A549 (cell line): Measurements from ENCODE around the gene NCBP3. TPM values are rescaled to one million over a fixed set of nuclear protein-coding genes. Genes with fewer than 3 reads are reported as not detected.

Experiments used
- ATAC-seq, 2 experiments: fragments of 200-7000 bp in 1 of 2; fragments of >200 bp in 1 of 2; cut with Nextera tagmentation in 1 of 2; cut with Tn5 transposase in 1 of 2; 3 replicates each; pipeline versions ENCODE4 v1.8.0 to v1.9.1; 2018 to 2020; ENCODE audit warnings: mild to moderate bottlenecking in 1 of 2, moderate library complexity in 1 of 2
- CTCF ChIA-PET: fragments of 300-600 bp; sonication (Branson Sonifier 250); formaldehyde crosslinking; extraction: SDS; loops from one replicate; lab custom pipeline; 2021; ENCODE audit warnings: antibody characterized with exemption, inconsistent platforms; lab: Yijun Ruan, JAX
- POLR2A ChIA-PET: fragments of 350-600 bp; formaldehyde crosslinking; extraction: SDS; loops from one replicate; lab custom pipeline; 2021; ENCODE audit warnings: antibody characterized with exemption, inconsistent platforms; lab: Yijun Ruan, JAX
- DNase-seq, 2 experiments: peaks; one replicate each; pipeline versions ENCODE4 v3.0.0 to v3.0.0-alpha.2; 2011 to 2016; ENCODE audit warnings: low read depth in 1 of 2, low spot score in 1 of 2
- FAIRE-seq: peaks from 2 replicates; lab custom pipeline; 2011; peaks lifted over from hg19 to GRCh38; lab: Jason Lieb, UNC
- H3K27ac ChIP-seq, 2 experiments: fragments of >200 bp; sonication (Bioruptor Twin); formaldehyde crosslinking; 3 replicates each; pipeline ENCODE4 v1.5.1; 2016 to 2017
- H3K4me1 ChIP-seq: fragments of >200 bp; sonication (Bioruptor Twin); formaldehyde crosslinking; 3 replicates; pipeline ENCODE4 v1.6.1; 2016
- H3K4me2 ChIP-seq: fragments of >200 bp; sonication (Bioruptor Twin); formaldehyde crosslinking; 3 replicates; pipeline ENCODE4 v1.6.1; 2016
- H3K4me3 ChIP-seq: fragments of >200 bp; sonication (Bioruptor Twin); formaldehyde crosslinking; 3 replicates; pipeline ENCODE4 v1.5.1; 2016
- H3K9me3 ChIP-seq: fragments of >200 bp; sonication (Bioruptor Twin); formaldehyde crosslinking; 3 replicates; pipeline ENCODE4 v1.6.1; 2016
- ATOH8 ChIP-seq: fragments of 250-450 bp; sonication (Bioruptor Pico); IDR thresholded peaks from 2 replicates; pipeline ENCODE4 v1.5.0; 2020; ENCODE audit warnings: low read depth, mild to moderate bottlenecking, moderate library complexity
- CBX2 ChIP-seq: fragments of 200-600 bp; sonication (generic); IDR thresholded peaks from 2 replicates; pipeline ENCODE4 v1.6.1; 2016; ENCODE audit warnings: low read depth, mild to moderate bottlenecking, borderline replicate concordance
- CBX8 ChIP-seq: fragments of 200-600 bp; sonication (generic); IDR thresholded peaks from 2 replicates; pipeline ENCODE4 v1.6.1; 2016
- CEBPB ChIP-seq, 2 experiments: fragments of >200 bp in 1 of 2; sonication (Bioruptor Twin) in 1 of 2; formaldehyde crosslinking in 1 of 2; IDR thresholded peaks; 2 replicates each; pipeline ENCODE4 v1.6.1; 2012 to 2016
- CHD4 ChIP-seq: fragments of 200-600 bp; sonication (generic); IDR thresholded peaks from 2 replicates; pipeline ENCODE4 v1.6.1; 2016; ENCODE audit warnings: antibody characterized with exemption, mild to moderate bottlenecking, borderline replicate concordance
- CTCF ChIP-seq: fragments of >200 bp; sonication (Bioruptor Twin); formaldehyde crosslinking; IDR thresholded peaks from 3 replicates; pipeline ENCODE4 v1.5.1; 2016
- E2F6 ChIP-seq: IDR thresholded peaks from 2 replicates; pipeline ENCODE4 v1.6.1; 2012; ENCODE audit warnings: low read depth, borderline replicate concordance
- ELK1 ChIP-seq: fragments of 150-350 bp; IDR thresholded peaks from 2 replicates; pipeline ENCODE4 v1.6.1; 2014; ENCODE audit warnings: low read depth, mild to moderate bottlenecking, low read length
- EP300 ChIP-seq, 2 experiments: fragments of >200 bp; sonication (Bioruptor Twin); formaldehyde crosslinking; IDR thresholded peaks; 2 replicates in 1 of 2; 3 replicates in 1 of 2; pipeline ENCODE4 v1.6.1; 2016 to 2017
- GATA3 ChIP-seq: IDR thresholded peaks from 2 replicates; pipeline ENCODE4 v1.6.1; 2012; ENCODE audit warnings: borderline replicate concordance
- HDAC2 ChIP-seq: fragments of 200-600 bp; sonication (generic); IDR thresholded peaks from 2 replicates; pipeline ENCODE4 v1.6.1; 2016
- HEYL ChIP-seq: fragments of 250-450 bp; sonication (Bioruptor Pico); IDR thresholded peaks from 2 replicates; pipeline ENCODE4 v1.8.0; 2021; ENCODE audit warnings: mild to moderate bottlenecking, moderate library complexity
- HMGXB4 ChIP-seq: fragments of 250-450 bp; sonication (Bioruptor Pico); IDR thresholded peaks from 2 replicates; pipeline ENCODE4 v1.5.0; 2021; ENCODE audit warnings: mild to moderate bottlenecking, moderate library complexity, borderline replicate concordance
- HOXA7 ChIP-seq: fragments of 250-450 bp; sonication (Bioruptor Pico); IDR thresholded peaks from 2 replicates; pipeline ENCODE4 v1.5.0; 2020; ENCODE audit warnings: mild to moderate bottlenecking, moderate library complexity
- HOXB13 ChIP-seq: fragments of 250-450 bp; sonication (Bioruptor Pico); IDR thresholded peaks from 2 replicates; pipeline ENCODE4 v1.5.0; 2020; ENCODE audit warnings: low read depth, mild to moderate bottlenecking, moderate library complexity
- HOXB5 ChIP-seq: fragments of 250-450 bp; sonication (Bioruptor Pico); IDR thresholded peaks from 2 replicates; pipeline ENCODE4 v1.5.0; 2020; ENCODE audit warnings: mild to moderate bottlenecking, moderate library complexity
- JUN ChIP-seq, 2 experiments: fragments of >200 bp; sonication (Bioruptor Twin); formaldehyde crosslinking; IDR thresholded peaks; 2 replicates in 1 of 2; 3 replicates in 1 of 2; pipeline ENCODE4 v1.6.1; 2016 to 2017
- MYC ChIP-seq: IDR thresholded peaks from 2 replicates; pipeline ENCODE4 v1.6.1; 2012; ENCODE audit warnings: mild to moderate bottlenecking, inconsistent platforms, low read length, improper control_type of control experiment, borderline replicate concordance
- NFE2L2 ChIP-seq: fragments of 150-350 bp; conservative IDR thresholded peaks from 2 replicates; pipeline ENCODE4 v1.6.1; 2014; ENCODE audit warnings: low read length
- NPAS2 ChIP-seq: fragments of 250-450 bp; sonication (Bioruptor Pico); IDR thresholded peaks from 2 replicates; pipeline ENCODE4 v1.8.0; 2022; ENCODE audit warnings: mild to moderate bottlenecking, moderate library complexity, borderline replicate concordance
- NR3C1 ChIP-seq: fragments of >200 bp; sonication (Bioruptor Twin); formaldehyde crosslinking; IDR thresholded peaks from 3 replicates; pipeline ENCODE4 v1.6.1; 2017
- PBX3 ChIP-seq: IDR thresholded peaks from 2 replicates; pipeline ENCODE4 v1.6.1; 2012
- PHF8 ChIP-seq: fragments of 200-600 bp; sonication (generic); IDR thresholded peaks from 2 replicates; pipeline ENCODE4 v1.6.1; 2016; ENCODE audit warnings: low read depth, mild to moderate bottlenecking, antibody characterized with exemption, moderate library complexity, borderline replicate concordance
- RARB ChIP-seq: fragments of 250-450 bp; sonication (Bioruptor Pico); IDR thresholded peaks from 2 replicates; pipeline ENCODE4 v1.8.0; 2021; ENCODE audit warnings: mild to moderate bottlenecking, moderate library complexity
- RCOR1 ChIP-seq: fragments of 150-350 bp; IDR thresholded peaks from 2 replicates; pipeline ENCODE4 v1.6.1; 2014; ENCODE audit warnings: antibody characterized with exemption, low read length, low read depth
- RFX5 ChIP-seq: fragments of 450-650 bp; IDR thresholded peaks from 2 replicates; pipeline ENCODE4 v1.7.1; 2014; ENCODE audit warnings: antibody characterized with exemption, mild to moderate bottlenecking, moderate library complexity
- RNF2 ChIP-seq: fragments of 200-600 bp; sonication (generic); IDR thresholded peaks from 2 replicates; pipeline ENCODE4 v1.6.1; 2016; ENCODE audit warnings: low read depth, mild to moderate bottlenecking, antibody characterized with exemption, moderate library complexity, borderline replicate concordance
- SMC3 ChIP-seq: fragments of >200 bp; sonication (Bioruptor Twin); formaldehyde crosslinking; IDR thresholded peaks from 3 replicates; pipeline ENCODE4 v1.6.1; 2018; ENCODE audit warnings: inconsistent platforms
- TP53 ChIP-seq: fragments of 250-450 bp; sonication (Bioruptor Pico); IDR thresholded peaks from 2 replicates; pipeline ENCODE4 v1.5.0; 2021; ENCODE audit warnings: mild to moderate bottlenecking, moderate library complexity
- ZC3H11A ChIP-seq: fragments of 450-650 bp; IDR thresholded peaks from 2 replicates; pipeline ENCODE4 v1.6.1; 2014; ENCODE audit warnings: antibody characterized with exemption, mild to moderate bottlenecking
- ZNF302 ChIP-seq: fragments of 250-450 bp; sonication (Bioruptor Pico); IDR thresholded peaks from 2 replicates; pipeline ENCODE4 v1.9.0; 2021; ENCODE audit warnings: inconsistent platforms, mild to moderate bottlenecking, moderate library complexity
- WGBS: methylation state at CpG from one replicate; pipeline ENCODE4 v1.1.6; 2017; ENCODE audit errors: missing lambda C conversion rate; 5-methylcytosine and 5-hydroxymethylcytosine counted together
- polyA minus RNA-seq: library from RNA; depleted of rRNA, polyadenylated mRNA; stranded (reverse); fragments of >200 nt; gene quantifications from 2 replicates; pipeline ENCODE4 v1.2.3, GENCODE V29; 2011; rRNA and poly(A)+ RNA removed
- polyA plus RNA-seq, 4 experiments: library from polyadenylated mRNA; depleted of rRNA in 3 of 4; stranded (reverse); fragments of >200 nt; fragmentation: RNase III in 1 of 4; extraction: RNeasy Plus Mini Kit Qiagen cat#74134 plus additional on column Dnase treatment in 1 of 4; gene quantifications; 2 replicates in 3 of 4; 3 replicates in 1 of 4; pipeline ENCODE4 v1.2.3, GENCODE V29; 2011 to 2017

The NCBP3 gene
- polyA plus RNA-seq (2011; rRNA removed): 27.7 and 32.7 TPM in 2 replicates
- polyA plus RNA-seq (2012; cell fraction: cytosol; rRNA removed): 10.2 and 14.4 TPM in 2 replicates
- 10.1 and 19.4 TPM in 2 replicates for polyA plus RNA-seq (2012; cell fraction: nucleus; rRNA removed)
- polyA plus RNA-seq (2017; fragmentation: RNase III; extraction: RNeasy Plus Mini Kit Qiagen cat#74134 plus additional on column Dnase treatment): 36.2 to 37.0 TPM (median 36.6 TPM) in 3 replicates
- polyA minus RNA-seq: 14.9 and 17.6 TPM in 2 replicates

GRCh38 chr17:3845621-3846436, at the start of gene NCBP3:
Gene NCBP3 (minus strand): TSS chr17:3846246. CDS start chr17:3846223, 23 bp downstream.
- no peak for FAIRE-seq
- WGBS: 2% methylated on average over 19 of the region's 76 CpGs
- Histone ChIP-seq H3K4me3 (peak within 1 kb of the TSS; percentile 93), H3K27ac (peak within 1 kb of the TSS; percentile 96 to 97), H3K9me3 (no peaks in the 10 kb centered on the region), H3K4me2 (peak within 1 kb of the TSS; percentile 97), H3K4me1 (peaks cover 17% of the 10 kb centered on the region)
- ChIA-PET CTCF (interaction anchor here (0.6 to 11.3 kb wide), 47 partner anchors 8 to 665 kb away, joined by 3 to 224 read pairs (median 4); partner anchors contain the start of genes ATP2A3, HASPIN and P2RX1), POLR2A (interaction anchor here (0.6 to 1.8 kb wide), 13 partner anchors 12 to 297 kb away, joined by 3 to 10 read pairs (median 4); partner anchors contain the start of genes CAMKK1, CYB5D2 and HASPIN)
- DNase-seq: peak; percentile 97
- peak; percentile 92 to 98 for ATAC-seq
- TF ChIP-seq TP53 (CRISPR knock-in tag): no peak
- TF ChIP-seq ELK1: no peak
- TF ChIP-seq HOXB5: peak; percentile 76; the same call in 1 of the 2 replicates
- no peak for TF ChIP-seq HEYL (CRISPR knock-in tag)
- TF ChIP-seq ZNF302 (CRISPR knock-in tag): no peak
- TF ChIP-seq HOXB13 (CRISPR knock-in tag): no peak
- TF ChIP-seq ATOH8: 0 out of 2 replicates have a peak, but pooled peaks have one; percentile 3
- TF ChIP-seq JUN (IDR thresholded peaks at IDR 0.05): peak; percentile 92 to 99
- TF ChIP-seq RFX5: peak; percentile 47; the same call in 1 of the 2 replicates
- no peak for TF ChIP-seq NR3C1
- no peak for TF ChIP-seq E2F6
- TF ChIP-seq CHD4: no peak
- no peak for TF ChIP-seq RNF2
- TF ChIP-seq HOXA7 (CRISPR knock-in tag): no peak
- TF ChIP-seq PHF8: peak; percentile 100
- TF ChIP-seq CBX2: no peak
- TF ChIP-seq MYC: no peak; the same call in 1 of the 2 replicates
- TF ChIP-seq RCOR1: no peak
- TF ChIP-seq EP300 (IDR thresholded peaks at IDR 0.05): no peak
- no peak for TF ChIP-seq NFE2L2
- peak; percentile 93; the same call in 1 of the 2 replicates for TF ChIP-seq HMGXB4 (CRISPR knock-in tag)
- TF ChIP-seq SMC3: peak; percentile 64
- peak; percentile 26; the same call in 1 of the 2 replicates for TF ChIP-seq GATA3
- TF ChIP-seq PBX3: peak; percentile 59; the same call in 1 of the 2 replicates
- no peak for TF ChIP-seq HDAC2
- TF ChIP-seq CTCF: peak; percentile 95
- no peak for TF ChIP-seq ZC3H11A
- TF ChIP-seq NPAS2 (CRISPR knock-in tag): no peak
- TF ChIP-seq CEBPB (IDR thresholded peaks at IDR 0.05): no peak; a peak in 1 of 4 replicates
- TF ChIP-seq RARB (CRISPR knock-in tag): no peak
- TF ChIP-seq CBX8: no peak
